ENCODE results near the gene PADI2. TPM values are rescaled to one million over a fixed set of nuclear protein-coding genes. Genes with fewer than 3 reads are reported as not detected.

Gene PADI2
- total and polyA plus RNA-seq, 2 of the 8 experiments (the other 6 are each of a cell fraction or from before 2014, with no cell fraction given), result 1.6 to 7.5 TPM

DNA sequence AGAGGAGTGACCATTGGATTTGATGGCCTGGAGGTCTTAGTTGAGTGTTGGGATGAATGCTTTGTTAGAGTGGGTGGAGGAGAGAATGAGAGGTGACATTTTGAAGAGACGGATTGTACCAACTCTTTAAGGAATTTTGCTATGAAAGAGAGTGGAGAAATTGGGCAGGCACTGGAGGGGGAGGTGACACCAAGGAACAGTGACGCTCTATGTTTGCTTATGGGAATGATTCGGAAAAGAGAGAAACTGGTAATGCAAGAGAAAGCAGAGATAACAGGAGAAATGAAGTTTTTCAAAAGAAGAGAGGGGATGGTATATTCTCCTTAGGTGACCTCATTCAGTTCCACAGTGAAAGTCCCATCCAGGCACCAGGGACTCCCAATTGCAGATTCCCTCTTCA is 24.5 kb upstream of the PADI2 start:
- no peaks in the 10 kb centered on the region for H3K36me3 ChIP-seq (ENCODE audit: control insufficient read depth in 2 of 4, insufficient read depth in 4 of 4, low read length in 3 of 4)
- H2BK15ac ChIP-seq (ENCODE audit: low read length), result no peak overlapping the region
- WGBS, 2 experiments (ENCODE audit: extremely low coverage in 1 of 2, insufficient coverage in 1 of 2, insufficient read length in 1 of 2, insufficient replicate concordance in 2 of 2, low coverage in 1 of 2, low lambda C conversion rate in 2 of 2, missing lambda C conversion rate in 1 of 2), result 89% methylated on average over 3 of the region's 3 CpGs; no CpG with 5 or more reads in 1 of the 2 experiments
- FAIRE-seq (no peak), DNase-seq (ENCODE audit: low read depth in 1 of 2, low spot score in 2 of 2) (no peak)
- H3K18ac ChIP-seq (ENCODE audit: extremely low read depth, low read length), result no peak overlapping the region
- no peaks in the 10 kb centered on the region for H3K79me1 ChIP-seq (ENCODE audit: low read depth, low read length)
- H4K8ac ChIP-seq (ENCODE audit: extremely low read depth, insufficient read depth, low read length), result no peak overlapping the region
- CTCF ChIA-PET (ENCODE audit: partially characterized antibody), result no interaction called here
- H3K4me1 ChIP-seq (replicated peaks in 1 of 4; ENCODE audit: control insufficient read depth in 3 of 4, insufficient read depth in 4 of 4, low read length in 3 of 4), result no peaks in the 10 kb centered on the region
- H4K5ac ChIP-seq (ENCODE audit: insufficient read length, low read depth, low read length), result no peak overlapping the region
- no peak overlapping the region for H2AK5ac ChIP-seq (ENCODE audit: low read depth, low read length)
- no peak overlapping the region for H2BK5ac ChIP-seq (ENCODE audit: low read depth, low read length)
- no peak overlapping the region for H3K9ac ChIP-seq (replicated peaks in 1 of 4; ENCODE audit: extremely low read depth in 1 of 4, low read depth in 3 of 4, low read length in 3 of 4)
- no peak overlapping the region for H3K56ac ChIP-seq (replicated peaks; ENCODE audit: insufficient read length, low read depth, low read length)
- POLR2A ChIA-PET (ENCODE audit: partially characterized antibody), result no interaction called here
- H4K20me1 ChIP-seq (replicated peaks in 1 of 2; ENCODE audit: control insufficient read depth in 1 of 2, insufficient read depth in 2 of 2, low read length in 2 of 2), result no peaks in the 10 kb centered on the region
- H3K14ac ChIP-seq (ENCODE audit: insufficient read length), result no peak overlapping the region
- H2BK12ac ChIP-seq (ENCODE audit: low read depth, low read length), result no peak overlapping the region
- H2AFZ ChIP-seq (ENCODE audit: low read length), result no peak overlapping the region
- no peak overlapping the region for H2BK120ac ChIP-seq (replicated peaks; ENCODE audit: low read depth, low read length)
- no peak overlapping the region for H2BK20ac ChIP-seq (ENCODE audit: low read length)
- TF ChIP-seq TBP (IDR thresholded peaks at IDR 0.05; ENCODE audit: low read depth, low read length), result no peak
- TF ChIP-seq GABPA (IDR thresholded peaks at IDR 0.05; ENCODE audit: borderline replicate concordance, insufficient read depth, low read length), result no peak
- TF ChIP-seq ATF3 (IDR thresholded peaks at IDR 0.05; ENCODE audit: insufficient read depth, low read depth, low read length), result no peak
- no peak for TF ChIP-seq MAFK (IDR thresholded peaks at IDR 0.05; ENCODE audit: low read depth, low read length)
- H3K23ac ChIP-seq (ENCODE audit: insufficient read length), result no peak overlapping the region
- H4K91ac ChIP-seq (replicated peaks; ENCODE audit: insufficient read length, low read length), result no peak overlapping the region
- no peaks in the 10 kb centered on the region for H3K27me3 ChIP-seq (replicated peaks in 1 of 4; ENCODE audit: control insufficient read depth in 3 of 4, extremely low read depth in 1 of 4, insufficient read depth in 3 of 4, low read length in 3 of 4)
- H3K4me2 ChIP-seq (ENCODE audit: insufficient read depth in 1 of 2, low read depth in 2 of 2, low read length in 2 of 2), result no peak overlapping the region
- H3K79me2 ChIP-seq (ENCODE audit: control insufficient read depth in 1 of 2, insufficient read depth in 2 of 2, low read length in 2 of 2), result no peaks in the 10 kb centered on the region
- no peak overlapping the region for H3K4me3 ChIP-seq (ENCODE audit: extremely low read depth in 1 of 4, insufficient read depth in 2 of 4, low read depth in 3 of 4, low read length in 4 of 4)
- H3K9me3 ChIP-seq (ENCODE audit: insufficient read depth in 2 of 2, low read depth in 1 of 2, low read length in 1 of 2), result no peaks in the 10 kb centered on the region
- no peak overlapping the region for H3K4ac ChIP-seq (replicated peaks; ENCODE audit: insufficient read length, low read depth, low read length)
- H3K27ac ChIP-seq (ENCODE audit: low read depth, low read length), result no peak overlapping the region
- H3K23me2 ChIP-seq (ENCODE audit: low read depth, low read length), result no peaks in the 10 kb centered on the region
